GM18951 (cell line): ENCODE data around the gene KIF26B.

ENCODE experiments used
- POLR2A ChIP-seq: IDR thresholded peaks from 4 replicates; pipeline ENCODE4 v1.6.1; 2011; ENCODE audit warnings: mild to moderate bottlenecking; ENCODE audit not compliant: insufficient read length, insufficient read depth; ENCODE audit errors: extremely low read depth
- in situ Hi-C: fragments of 300-500 bp; cut with MboI; formaldehyde crosslinking; loops from one replicate; pipeline ENCODE4 v1.12.0; 2022; ENCODE audit warnings: low sequenced_read_pairs, mixed read lengths, inconsistent platforms; ENCODE audit not compliant: unreplicated experiment

The KIF26B gene

GRCh38 chr1:245480393-245481120 lies 325.8 kb downstream of the KIF26B start:
- no peak for TF ChIP-seq POLR2A
- in situ Hi-C loops = no loop called here

GRCh38 chr1:245481261-245481660 lies 326.5 kb downstream of the KIF26B start:
- no peak for TF ChIP-seq POLR2A
- in situ Hi-C loops = no loop called here

GRCh38 chr1:245483247-245483646 lies 328.5 kb downstream of the KIF26B start:
- TF ChIP-seq POLR2A = no peak
- in situ Hi-C loops = no loop called here

GRCh38 chr1:245484176-245484575 lies 329.4 kb downstream of the KIF26B start:
- in situ Hi-C loops = no loop called here
- no peak for TF ChIP-seq POLR2A

- in situ Hi-C loops = no loop called here
- TF ChIP-seq POLR2A = no peak
These were observed 331.2 kb downstream of the KIF26B start for GRCh38 chr1:245485996-245486395.

GRCh38 chr1:245486775-245487470 lies 332.1 kb downstream of the KIF26B start:
- TF ChIP-seq POLR2A = no peak
- in situ Hi-C loops = no loop called here

GRCh38 chr1:245488346-245489129 lies 333.8 kb downstream of the KIF26B start:
- no peak for TF ChIP-seq POLR2A
- in situ Hi-C loops = no loop called here

- in situ Hi-C loops = no loop called here
These were observed 335.1 kb downstream of the KIF26B start for GRCh38 chr1:245489838-245490237.

GRCh38 chr1:245493029-245493428 lies 338.2 kb downstream of the KIF26B start:
- in situ Hi-C loops = no loop called here
- no peak for TF ChIP-seq POLR2A

More at GRCh38 chr1:245489838-245490237, 335.1 kb downstream of the KIF26B start:
- TF ChIP-seq POLR2A = no peak

- in situ Hi-C loops = no loop called here
- no peak for TF ChIP-seq POLR2A
These were observed 340.9 kb downstream of the KIF26B start for GRCh38 chr1:245495681-245496080.

- in situ Hi-C loops = no loop called here
- TF ChIP-seq POLR2A = no peak
These were observed 345.8 kb downstream of the KIF26B start for GRCh38 chr1:245500546-245500945.

GRCh38 chr1:245501633-245502032 lies 346.8 kb downstream of the KIF26B start:
- TF ChIP-seq POLR2A = no peak
- in situ Hi-C loops = no loop called here

GRCh38 chr1:245503548-245503947 lies 348.8 kb downstream of the KIF26B start:
- no peak for TF ChIP-seq POLR2A
- in situ Hi-C loops = no loop called here
